ENCODE data around the gene CD180. TPM values are rescaled to one million over a fixed set of nuclear protein-coding genes. Genes with fewer than 3 reads are reported as not detected.

Gene CD180
- total RNA-seq, 1 experiment from 2014 or later: not detected

DNA sequence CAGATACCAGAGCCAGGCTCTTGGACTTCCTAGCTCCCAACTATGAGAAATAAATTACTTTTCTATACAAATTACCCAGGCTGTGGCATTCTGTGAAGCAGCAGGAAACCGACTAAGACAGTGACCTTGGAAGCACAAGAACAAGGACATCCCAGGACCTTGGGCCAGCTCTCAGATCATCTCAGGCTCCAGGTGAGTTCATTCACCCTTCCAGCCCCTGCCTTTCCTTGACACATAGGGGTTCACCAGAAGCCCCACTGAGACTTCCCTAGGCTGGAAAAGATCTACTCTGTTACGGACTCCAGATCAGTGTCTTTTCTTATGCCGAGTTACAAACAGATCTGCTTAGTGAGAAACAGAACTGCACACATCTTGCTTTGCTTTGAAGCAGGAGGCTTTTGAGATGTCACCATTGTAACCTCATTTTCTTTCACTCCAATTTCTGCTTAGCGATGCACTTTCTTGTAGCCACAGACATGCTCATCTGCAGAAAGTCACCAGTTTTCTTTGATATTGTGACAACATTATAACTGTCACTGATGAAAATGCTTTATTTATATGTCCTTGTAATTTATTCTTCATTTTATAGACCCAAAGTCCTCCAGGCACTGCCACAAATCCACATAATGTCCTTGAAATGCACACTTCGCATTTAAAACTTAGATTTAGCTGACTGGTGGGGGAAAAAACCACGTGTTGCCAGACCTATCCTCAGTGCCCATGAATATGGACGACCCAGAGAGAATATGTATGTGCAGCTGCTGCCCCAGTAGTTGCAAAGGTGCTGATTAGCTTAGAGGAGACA is 8.1 kb downstream of the CD180 start:
- Histone ChIP-seq H3K79me2 (ENCODE audit: insufficient read depth, low read length) (no peaks in the 10 kb centered on the region), H3K36me3 (ENCODE audit: control insufficient read depth in 1 of 2, insufficient read depth in 2 of 2, low read length in 2 of 2) (no peaks in the 10 kb centered on the region), H3K9ac (ENCODE audit: low read length) (no peak overlapping the region), H3K27me3 (ENCODE audit: insufficient read depth, low read length) (no peaks in the 10 kb centered on the region), H3K9me2 (ENCODE audit: insufficient read depth) (no peaks in the 10 kb centered on the region), H3K9me3 (ENCODE audit: control insufficient read depth in 1 of 2, insufficient read depth in 1 of 2, low read depth in 1 of 2, low read length in 2 of 2) (no peaks in the 10 kb centered on the region), H3K27ac (ENCODE audit: low read depth, low read length) (no peak overlapping the region), H4K20me1 (ENCODE audit: insufficient read depth) (no peaks in the 10 kb centered on the region), H3K4me3 (replicated peaks in 1 of 2; ENCODE audit: low read depth in 1 of 2, low read length in 2 of 2) (no peak overlapping the region), H2AFZ (ENCODE audit: low read depth, low read length, poor library complexity, severe bottlenecking) (no peak overlapping the region), H3K4me1 (ENCODE audit: control insufficient read depth in 1 of 2, insufficient read depth in 2 of 2, low read length in 2 of 2) (no peaks in the 10 kb centered on the region), H3K4me2 (ENCODE audit: low read length) (no peak overlapping the region)
- TF ChIP-seq YY1 (IDR thresholded peaks at IDR 0.05; ENCODE audit: extremely low read depth, insufficient replicate concordance, low read depth, low read length) (no peak), SIN3A (IDR thresholded peaks at IDR 0.05; ENCODE audit: low read depth) (no peak), SRF (IDR thresholded peaks at IDR 0.05; ENCODE audit: low read depth) (no peak), RAD21 (IDR thresholded peaks at IDR 0.05; ENCODE audit: low read depth) (no peak), ELF1 (IDR thresholded peaks at IDR 0.05; ENCODE audit: borderline replicate concordance, low read depth) (no peak), SP1 (IDR thresholded peaks at IDR 0.05; ENCODE audit: low read depth) (no peak), TCF7L2 (IDR thresholded peaks at IDR 0.05; ENCODE audit: borderline replicate concordance, extremely low read depth, insufficient read depth, insufficient read length) (no peak), EZH2 (IDR thresholded peaks at IDR 0.05) (no peak), EGR1 (IDR thresholded peaks at IDR 0.05; ENCODE audit: low read depth) (no peak), JUND (IDR thresholded peaks at IDR 0.05) (no peak), CEBPB (IDR thresholded peaks at IDR 0.05; ENCODE audit: low read depth) (no peak), ZNF274 (IDR thresholded peaks at IDR 0.05; ENCODE audit: low read depth, low read length) (no peak), POLR2A (IDR thresholded peaks at IDR 0.05; ENCODE audit: borderline replicate concordance, extremely low read depth, insufficient read depth, insufficient read length) (no peak), POLR2AphosphoS5 (IDR thresholded peaks at IDR 0.05; ENCODE audit: low read depth, low read length) (no peak)
- TF ChIP-seq, protein P1, sequence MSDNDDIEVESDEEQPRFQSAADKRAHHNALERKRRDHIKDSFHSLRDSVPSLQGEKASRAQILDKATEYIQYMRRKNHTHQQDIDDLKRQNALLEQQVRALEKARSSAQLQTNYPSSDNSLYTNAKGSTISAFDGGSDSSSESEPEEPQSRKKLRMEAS (IDR thresholded peaks at IDR 0.05): no peak
- TF ChIP-seq, protein P2, sequence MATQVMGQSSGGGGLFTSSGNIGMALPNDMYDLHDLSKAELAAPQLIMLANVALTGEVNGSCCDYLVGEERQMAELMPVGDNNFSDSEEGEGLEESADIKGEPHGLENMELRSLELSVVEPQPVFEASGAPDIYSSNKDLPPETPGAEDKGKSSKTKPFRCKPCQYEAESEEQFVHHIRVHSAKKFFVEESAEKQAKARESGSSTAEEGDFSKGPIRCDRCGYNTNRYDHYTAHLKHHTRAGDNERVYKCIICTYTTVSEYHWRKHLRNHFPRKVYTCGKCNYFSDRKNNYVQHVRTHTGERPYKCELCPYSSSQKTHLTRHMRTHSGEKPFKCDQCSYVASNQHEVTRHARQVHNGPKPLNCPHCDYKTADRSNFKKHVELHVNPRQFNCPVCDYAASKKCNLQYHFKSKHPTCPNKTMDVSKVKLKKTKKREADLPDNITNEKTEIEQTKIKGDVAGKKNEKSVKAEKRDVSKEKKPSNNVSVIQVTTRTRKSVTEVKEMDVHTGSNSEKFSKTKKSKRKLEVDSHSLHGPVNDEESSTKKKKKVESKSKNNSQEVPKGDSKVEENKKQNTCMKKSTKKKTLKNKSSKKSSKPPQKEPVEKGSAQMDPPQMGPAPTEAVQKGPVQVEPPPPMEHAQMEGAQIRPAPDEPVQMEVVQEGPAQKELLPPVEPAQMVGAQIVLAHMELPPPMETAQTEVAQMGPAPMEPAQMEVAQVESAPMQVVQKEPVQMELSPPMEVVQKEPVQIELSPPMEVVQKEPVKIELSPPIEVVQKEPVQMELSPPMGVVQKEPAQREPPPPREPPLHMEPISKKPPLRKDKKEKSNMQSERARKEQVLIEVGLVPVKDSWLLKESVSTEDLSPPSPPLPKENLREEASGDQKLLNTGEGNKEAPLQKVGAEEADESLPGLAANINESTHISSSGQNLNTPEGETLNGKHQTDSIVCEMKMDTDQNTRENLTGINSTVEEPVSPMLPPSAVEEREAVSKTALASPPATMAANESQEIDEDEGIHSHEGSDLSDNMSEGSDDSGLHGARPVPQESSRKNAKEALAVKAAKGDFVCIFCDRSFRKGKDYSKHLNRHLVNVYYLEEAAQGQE (IDR thresholded peaks at IDR 0.05; ENCODE audit: low read depth): no peak
- TF ChIP-seq, protein P3, sequence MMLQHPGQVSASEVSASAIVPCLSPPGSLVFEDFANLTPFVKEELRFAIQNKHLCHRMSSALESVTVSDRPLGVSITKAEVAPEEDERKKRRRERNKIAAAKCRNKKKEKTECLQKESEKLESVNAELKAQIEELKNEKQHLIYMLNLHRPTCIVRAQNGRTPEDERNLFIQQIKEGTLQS (IDR thresholded peaks at IDR 0.05): no peak
- POLR2A ChIA-PET: no interaction called here
- RAD21 ChIA-PET (ENCODE audit: low non-redundant PET in 1 of 2, low total read pairs in 2 of 2, uncharacterized antibody in 2 of 2, unreplicated experiment in 2 of 2): no interaction called here
- BruUV-seq (replicated peaks): no TSS peak
- no peak for ATAC-seq
- intact Hi-C loops (cut with micrococcal nuclease): no loop called here
- DNase-seq (ENCODE audit: low read depth, low spot score): no peak
- CTCF ChIA-PET: interaction anchor here (1.3 kb wide), 1 partner anchor 22 kb away, joined by 3 read pairs; no protein-coding TSS in a partner anchor

All from HCT116 (cell line).